KMS-11 (cell line): ENCODE data around the gene POT1.

Experiments used
- H2AFZ ChIP-seq: fragments of 200-600 bp; sonication (generic); 2 replicates; pipeline ENCODE4 v1.6.1; 2016; ENCODE audit warnings: antibody characterized with exemption, mixed run types, low read depth
- H3K27ac ChIP-seq: fragments of 200-600 bp; sonication (generic); 2 replicates; pipeline ENCODE4 v1.6.1; 2016; ENCODE audit warnings: mild to moderate bottlenecking, mixed run types
- H3K27me3 ChIP-seq: fragments of 200-600 bp; sonication (generic); 2 replicates; pipeline ENCODE4 v1.6.1; 2017; ENCODE audit warnings: mild to moderate bottlenecking, low read depth, mixed run types, moderate library complexity; ENCODE audit not compliant: insufficient read depth
- H3K36me3 ChIP-seq: fragments of 200-600 bp; sonication (generic); 2 replicates; pipeline ENCODE4 v1.6.1; 2017; ENCODE audit warnings: mild to moderate bottlenecking, mixed run types; ENCODE audit not compliant: insufficient read depth
- H3K4me1 ChIP-seq: fragments of 200-600 bp; sonication (generic); 2 replicates; pipeline ENCODE4 v1.6.1; 2016; ENCODE audit warnings: mild to moderate bottlenecking, low read depth, mixed run types; ENCODE audit not compliant: poor library complexity, severe bottlenecking
- H3K4me2 ChIP-seq: fragments of 200-600 bp; sonication (generic); 2 replicates; pipeline ENCODE4 v1.7.0; 2016; ENCODE audit warnings: mild to moderate bottlenecking, mixed run types
- H3K4me3 ChIP-seq: fragments of 200-600 bp; sonication (generic); IDR thresholded peaks from 2 replicates; pipeline ENCODE4 v1.6.1; 2017; ENCODE audit warnings: low read depth, low read length, mixed read lengths; ENCODE audit not compliant: insufficient read depth
- H3K79me2 ChIP-seq: fragments of 200-600 bp; sonication (generic); 2 replicates; pipeline ENCODE4 v1.6.1; 2016; ENCODE audit warnings: low read depth, mixed run types; ENCODE audit not compliant: insufficient read depth
- H3K9ac ChIP-seq: fragments of 200-600 bp; sonication (generic); 2 replicates; pipeline ENCODE4 v1.6.1; 2016; ENCODE audit warnings: mild to moderate bottlenecking, mixed run types
- H4K20me1 ChIP-seq: fragments of 200-600 bp; sonication (generic); 2 replicates; pipeline ENCODE4 v1.6.1; 2016; ENCODE audit warnings: mild to moderate bottlenecking, mixed run types; ENCODE audit not compliant: insufficient read depth
- TF ChIP-seq, protein P1 (sequence below): fragments of 200-600 bp; sonication (generic); conservative IDR thresholded peaks from 2 replicates; pipeline ENCODE4 v1.6.1; 2017; ENCODE audit warnings: low read depth, mild to moderate bottlenecking, antibody characterized with exemption, low read length, moderate library complexity, mixed read lengths

POT1 gene

DNA sequence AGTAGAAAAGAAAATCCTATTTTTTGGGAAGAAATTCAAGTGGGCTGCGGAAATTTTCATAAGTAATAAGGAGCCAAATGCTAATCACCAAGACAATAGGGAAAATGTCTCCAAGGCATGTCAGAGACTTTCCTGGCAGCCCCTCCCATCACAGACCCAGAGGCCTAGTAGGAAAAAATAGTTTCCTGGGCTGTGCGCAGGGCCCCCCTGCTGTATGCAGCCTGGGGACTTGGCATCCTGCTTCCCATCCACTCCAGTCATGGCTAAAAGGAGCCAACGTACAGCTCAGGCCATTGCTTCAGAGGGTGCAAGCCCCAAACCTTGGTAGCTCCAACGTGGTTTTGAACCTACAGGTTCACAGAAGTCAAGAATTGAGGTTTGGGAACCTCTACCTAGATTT is 12.8 kb upstream of the POT1 start:
- Histone ChIP-seq H3K27me3 (no peaks in the 10 kb centered on the region), H3K4me1 (no peaks in the 10 kb centered on the region), H3K36me3 (no peaks in the 10 kb centered on the region), H3K4me3 (no peak overlapping the region), H3K27ac (no peak overlapping the region), H3K4me2 (no peak overlapping the region), H4K20me1 (no peaks in the 10 kb centered on the region), H3K9ac (no peak overlapping the region), H2AFZ (no peak overlapping the region), H3K79me2 (no peaks in the 10 kb centered on the region)
- TF ChIP-seq, protein P1, sequence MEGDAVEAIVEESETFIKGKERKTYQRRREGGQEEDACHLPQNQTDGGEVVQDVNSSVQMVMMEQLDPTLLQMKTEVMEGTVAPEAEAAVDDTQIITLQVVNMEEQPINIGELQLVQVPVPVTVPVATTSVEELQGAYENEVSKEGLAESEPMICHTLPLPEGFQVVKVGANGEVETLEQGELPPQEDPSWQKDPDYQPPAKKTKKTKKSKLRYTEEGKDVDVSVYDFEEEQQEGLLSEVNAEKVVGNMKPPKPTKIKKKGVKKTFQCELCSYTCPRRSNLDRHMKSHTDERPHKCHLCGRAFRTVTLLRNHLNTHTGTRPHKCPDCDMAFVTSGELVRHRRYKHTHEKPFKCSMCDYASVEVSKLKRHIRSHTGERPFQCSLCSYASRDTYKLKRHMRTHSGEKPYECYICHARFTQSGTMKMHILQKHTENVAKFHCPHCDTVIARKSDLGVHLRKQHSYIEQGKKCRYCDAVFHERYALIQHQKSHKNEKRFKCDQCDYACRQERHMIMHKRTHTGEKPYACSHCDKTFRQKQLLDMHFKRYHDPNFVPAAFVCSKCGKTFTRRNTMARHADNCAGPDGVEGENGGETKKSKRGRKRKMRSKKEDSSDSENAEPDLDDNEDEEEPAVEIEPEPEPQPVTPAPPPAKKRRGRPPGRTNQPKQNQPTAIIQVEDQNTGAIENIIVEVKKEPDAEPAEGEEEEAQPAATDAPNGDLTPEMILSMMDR = no peak

DNA sequence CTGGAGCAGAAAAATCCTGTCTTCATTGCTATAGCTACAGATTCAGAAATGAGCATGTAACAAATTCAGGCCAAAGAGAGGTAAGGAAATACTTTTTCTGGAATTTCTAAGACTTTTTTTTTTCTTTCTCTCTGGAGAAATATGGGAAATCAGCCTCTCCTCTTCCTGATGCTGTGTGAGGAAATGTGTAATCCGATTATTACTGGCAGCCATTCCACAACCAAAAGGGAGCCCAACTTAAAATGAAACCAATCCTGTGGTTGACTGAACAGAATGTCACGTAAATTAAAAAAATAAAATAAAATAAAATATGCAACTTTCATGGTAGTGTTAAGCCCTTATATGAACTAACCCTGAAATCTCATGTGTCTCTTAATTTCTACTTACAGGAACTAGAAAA is 10.7 kb upstream of the POT1 start:
- Histone ChIP-seq H3K4me3 (no peak overlapping the region), H3K36me3 (no peaks in the 10 kb centered on the region), H3K4me2 (no peak overlapping the region), H3K4me1 (no peaks in the 10 kb centered on the region), H2AFZ (no peak overlapping the region), H3K27ac (no peak overlapping the region), H3K79me2 (no peaks in the 10 kb centered on the region), H4K20me1 (no peaks in the 10 kb centered on the region), H3K9ac (no peak overlapping the region), H3K27me3 (no peaks in the 10 kb centered on the region)
- TF ChIP-seq, protein P1 = no peak

DNA sequence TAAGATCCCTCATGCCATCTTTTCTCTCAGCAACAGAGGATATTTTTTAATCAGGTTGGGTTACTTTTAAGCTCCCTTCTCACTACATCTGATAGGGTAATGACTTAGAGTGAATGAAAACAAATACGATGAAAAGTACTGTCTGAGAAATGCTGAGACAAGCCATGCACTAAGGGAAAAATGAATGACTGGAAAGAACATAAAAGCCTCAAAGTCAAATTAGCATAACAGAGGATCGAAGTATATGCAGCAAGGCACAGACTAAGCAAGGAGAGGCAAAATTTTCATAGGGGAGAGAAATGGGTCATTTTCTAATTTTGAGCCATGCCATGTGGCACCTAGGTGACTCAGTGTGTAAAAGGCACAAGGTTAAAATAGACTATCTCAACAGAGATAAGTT is 8.5 kb upstream of the POT1 start:
- no peaks in the 10 kb centered on the region for H3K79me2 ChIP-seq
- no peaks in the 10 kb centered on the region for H3K4me1 ChIP-seq
- H3K36me3 ChIP-seq = no peaks in the 10 kb centered on the region
- no peak overlapping the region for H3K27ac ChIP-seq
- H3K9ac ChIP-seq = no peak overlapping the region
- no peak overlapping the region for H3K4me3 ChIP-seq
- no peaks in the 10 kb centered on the region for H4K20me1 ChIP-seq
- H3K4me2 ChIP-seq = no peak overlapping the region
- TF ChIP-seq, protein P1 = no peak
- no peaks in the 10 kb centered on the region for H3K27me3 ChIP-seq
- no peak overlapping the region for H2AFZ ChIP-seq

DNA sequence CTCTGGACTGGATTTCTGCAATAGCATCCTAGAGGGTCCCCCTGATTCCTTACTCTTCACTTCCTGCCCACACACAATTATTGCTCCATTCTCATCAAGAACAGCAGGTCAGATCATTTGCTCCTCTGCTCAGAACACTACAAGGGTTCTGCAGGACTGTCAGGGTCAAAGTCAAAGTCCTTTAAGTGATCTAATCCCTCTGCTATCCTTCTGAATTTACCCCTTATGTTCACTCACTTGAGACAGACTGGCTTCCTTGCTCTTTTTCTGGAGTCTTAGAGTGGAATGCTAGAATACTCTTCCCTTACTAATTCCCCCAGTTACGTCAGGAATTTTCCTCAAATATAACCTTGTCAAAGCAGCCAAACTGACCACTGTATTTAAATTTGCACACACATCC is 7.5 kb upstream of the POT1 start:
- Histone ChIP-seq H3K27ac (no peak overlapping the region), H3K4me2 (no peak overlapping the region), H3K79me2 (no peaks in the 10 kb centered on the region), H3K27me3 (no peaks in the 10 kb centered on the region), H3K4me1 (no peaks in the 10 kb centered on the region), H3K4me3 (no peak overlapping the region), H2AFZ (no peak overlapping the region), H3K9ac (no peak overlapping the region), H4K20me1 (no peaks in the 10 kb centered on the region), H3K36me3 (no peaks in the 10 kb centered on the region)
- TF ChIP-seq, protein P1 = no peak

DNA sequence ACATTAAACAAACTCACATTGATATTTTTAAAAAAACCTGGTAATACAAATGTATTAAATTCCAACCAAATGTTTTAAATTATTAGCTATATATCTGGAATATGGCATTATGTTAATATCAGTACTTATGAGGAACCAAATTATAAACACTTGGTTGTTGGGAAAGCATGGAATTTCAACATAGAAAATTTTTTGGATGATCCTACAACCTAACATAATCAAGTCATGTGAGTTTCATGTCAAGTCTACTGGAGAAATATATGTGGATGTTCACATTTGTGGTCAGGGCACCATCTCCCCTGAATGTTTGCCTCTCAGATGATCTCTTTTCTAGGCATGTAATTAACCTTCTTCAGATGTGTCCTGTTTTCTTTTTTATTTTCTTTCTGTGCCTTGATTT is 5.2 kb upstream of the POT1 start:
- no peaks in the 10 kb centered on the region for H3K27me3 ChIP-seq
- H3K9ac ChIP-seq = no peak overlapping the region
- no peak overlapping the region for H2AFZ ChIP-seq
- no peaks in the 10 kb centered on the region for H3K36me3 ChIP-seq
- H3K4me3 ChIP-seq = no peak overlapping the region
- no peak overlapping the region for H3K27ac ChIP-seq
- H4K20me1 ChIP-seq = no peaks in the 10 kb centered on the region
- no peaks in the 10 kb centered on the region for H3K79me2 ChIP-seq
- H3K4me2 ChIP-seq = no peak overlapping the region
- TF ChIP-seq, protein P1 = no peak
- peaks cover 7% of the 10 kb centered on the region for H3K4me1 ChIP-seq
